Smooth muscle cell (in vitro differentiated cells): ENCODE measurements around the gene OR2T33. TPM values are rescaled to one million over a fixed set of nuclear protein-coding genes. Genes with fewer than 3 reads are reported as not detected.
"Not testable (repeated sequence)": the region's sequence is repeated elsewhere in the genome, so short reads cannot be mapped to it uniquely, and the experiment has no call there.

ENCODE experiments used
- DNase-seq: peaks from one replicate; lab custom pipeline; 2025; ENCODE audit not compliant: unreplicated experiment; lab: John Stamatoyannopoulos, UW
- H2AFZ ChIP-seq: fragments of 200-600 bp; sonication (generic); 2 replicates; pipeline ENCODE4 v1.6.0; 2016; ENCODE audit warnings: antibody characterized with exemption, low read depth, mild to moderate bottlenecking
- H3F3A ChIP-seq: fragments of 200-600 bp; sonication (generic); 2 replicates; pipeline ENCODE4 v1.6.0; 2017; ENCODE audit warnings: antibody characterized with exemption, low read depth
- H3K27ac ChIP-seq: fragments of 200-600 bp; sonication (generic); 2 replicates; pipeline ENCODE4 v1.5.1; 2016; ENCODE audit warnings: low read depth, mild to moderate bottlenecking
- H3K27me3 ChIP-seq: fragments of 200-600 bp; sonication (generic); 2 replicates; pipeline ENCODE4 v1.6.1; 2016; ENCODE audit warnings: low read depth, mild to moderate bottlenecking
- H3K36me3 ChIP-seq: fragments of 200-600 bp; sonication (generic); 2 replicates; pipeline ENCODE4 v1.5.1; 2016; ENCODE audit warnings: low read depth
- H3K4me1 ChIP-seq: fragments of 200-600 bp; sonication (generic); 2 replicates; pipeline ENCODE4 v1.5.1; 2016; ENCODE audit warnings: low read depth
- H3K4me2 ChIP-seq: fragments of 200-600 bp; sonication (generic); 2 replicates; pipeline ENCODE4 v1.6.0; 2016; ENCODE audit warnings: mild to moderate bottlenecking
- H3K4me3 ChIP-seq: fragments of 200-600 bp; sonication (generic); 2 replicates; pipeline ENCODE4 v1.5.1; 2016; ENCODE audit warnings: mild to moderate bottlenecking
- H3K79me2 ChIP-seq: fragments of 200-600 bp; sonication (generic); 2 replicates; pipeline ENCODE4 v1.6.0; 2016; ENCODE audit warnings: low read depth, mild to moderate bottlenecking
- H3K9ac ChIP-seq: fragments of 200-600 bp; sonication (generic); 2 replicates; pipeline ENCODE4 v1.6.0; 2016; ENCODE audit warnings: low read depth
- H3K9me3 ChIP-seq: fragments of 200-600 bp; sonication (generic); replicated peaks from 2 replicates; pipeline ENCODE4 v1.5.1; 2016; ENCODE audit warnings: low read depth
- H4K20me1 ChIP-seq: fragments of 200-600 bp; sonication (generic); 2 replicates; pipeline ENCODE4 v1.6.0; 2016; ENCODE audit warnings: low read depth
- CTCF ChIP-seq: fragments of 200-600 bp; sonication (generic); IDR thresholded peaks from 2 replicates; pipeline ENCODE4 v1.5.1; 2017; ENCODE audit warnings: borderline replicate concordance, mild to moderate bottlenecking, antibody characterized with exemption; ENCODE audit not compliant: insufficient read depth, poor library complexity, severe bottlenecking
- WGBS: methylation state at CpG from one replicate; pipeline ENCODE4 v1.1.7; 2016; ENCODE audit warnings: low lambda C conversion rate; 5-methylcytosine and 5-hydroxymethylcytosine counted together
- polyA plus RNA-seq: library from polyadenylated mRNA; unstranded; fragments of >200 nt; fragmentation: Nextera tagmentation; extraction: Ambion mirVana; gene quantifications from 2 replicates; pipeline ENCODE4 v1.2.1, GENCODE V29; 2016
- total RNA-seq: library from RNA; depleted of rRNA; stranded (reverse); fragments of >200 nt; gene quantifications from 2 replicates; pipeline ENCODE4 v1.2.3, GENCODE V29; 2014

Gene OR2T33
- total and polyA plus RNA-seq, 2 experiments from 2014 or later, result not detected

GRCh38 chr1:248268178-248268577, 9.6 kb downstream of the OR2T33 start:
- Histone ChIP-seq H4K20me1 (no peaks in the 10 kb centered on the region), H3K9ac (no peak overlapping the region), H3K79me2 (no peaks in the 10 kb centered on the region), H3F3A (no peaks in the 10 kb centered on the region), H3K4me1 (no peaks in the 10 kb centered on the region), H3K27me3 (no peaks in the 10 kb centered on the region), H3K36me3 (no peaks in the 10 kb centered on the region), H3K9me3 (peaks cover 15% of the 10 kb centered on the region), H3K4me3 (no peak overlapping the region), H2AFZ (no peak overlapping the region), H3K27ac (no peak overlapping the region), H3K4me2 (no peak overlapping the region)
- TF ChIP-seq CTCF, result no peak
- no peak for DNase-seq
- 62% methylated on average over 4 of the region's 4 CpGs for WGBS

- H3K27me3 ChIP-seq, H3K4me2 ChIP-seq, H3F3A ChIP-seq, H3K4me1 ChIP-seq, H3K27ac ChIP-seq, H3K36me3 ChIP-seq, H2AFZ ChIP-seq, H4K20me1 ChIP-seq, DNase-seq, H3K9me3 ChIP-seq, H3K4me3 ChIP-seq, H3K79me2 ChIP-seq, H3K9ac ChIP-seq: not testable (repeated sequence)
- 65% methylated on average over 1 of the region's 1 CpG for WGBS
These were observed 18.5 kb downstream of the OR2T33 start for GRCh38 chr1:248259309-248259708.

- DNase-seq, result no peak
- H3K4me3 ChIP-seq, result no peak overlapping the region
- H2AFZ ChIP-seq, result no peak overlapping the region
- no peaks in the 10 kb centered on the region for H3K79me2 ChIP-seq
- H3K4me1 ChIP-seq, result no peaks in the 10 kb centered on the region
- H3K27ac ChIP-seq, result no peak overlapping the region
- no peak overlapping the region for H3K9ac ChIP-seq
- no peak overlapping the region for H3K4me2 ChIP-seq
- no peaks in the 10 kb centered on the region for H3K36me3 ChIP-seq
- H4K20me1 ChIP-seq, result no peaks in the 10 kb centered on the region
- H3K9me3 ChIP-seq, result no peaks in the 10 kb centered on the region
- no peaks in the 10 kb centered on the region for H3K27me3 ChIP-seq
- 22% methylated on average over 14 of the region's 14 CpGs for WGBS
- no peaks in the 10 kb centered on the region for H3F3A ChIP-seq
- peak; percentile 22 for TF ChIP-seq CTCF
These were observed 34.6 kb downstream of the OR2T33 start for GRCh38 chr1:248243204-248243603.

GRCh38 chr1:248239478-248239877, 38.3 kb downstream of the OR2T33 start:
- H3K4me2 ChIP-seq, result no peak overlapping the region
- no peak for TF ChIP-seq CTCF
- no peak overlapping the region for H2AFZ ChIP-seq
- H3K4me1 ChIP-seq, result no peaks in the 10 kb centered on the region
- no peaks in the 10 kb centered on the region for H3F3A ChIP-seq
- H3K79me2 ChIP-seq, result no peaks in the 10 kb centered on the region
- no peaks in the 10 kb centered on the region for H3K36me3 ChIP-seq
- H3K27ac ChIP-seq, result no peak overlapping the region
- H3K9ac ChIP-seq, result no peak overlapping the region
- H3K4me3 ChIP-seq, result no peak overlapping the region
- DNase-seq, result no peak
- H4K20me1 ChIP-seq, result no peaks in the 10 kb centered on the region
- H3K9me3 ChIP-seq, result peaks cover 16% of the 10 kb centered on the region
- no peaks in the 10 kb centered on the region for H3K27me3 ChIP-seq
- WGBS, result 82% methylated on average over 9 of the region's 9 CpGs
